HG03280 (cell line): Measurements from ENCODE around the gene RELT.

Source experiments
- ATAC-seq: cut with Tn5 transposase; IDR thresholded peaks from one replicate; pipeline ENCODE4 v1.9.1; 2021; ENCODE audit warnings: mild to moderate bottlenecking, moderate library complexity; ENCODE audit not compliant: unreplicated experiment

Gene RELT

DNA sequence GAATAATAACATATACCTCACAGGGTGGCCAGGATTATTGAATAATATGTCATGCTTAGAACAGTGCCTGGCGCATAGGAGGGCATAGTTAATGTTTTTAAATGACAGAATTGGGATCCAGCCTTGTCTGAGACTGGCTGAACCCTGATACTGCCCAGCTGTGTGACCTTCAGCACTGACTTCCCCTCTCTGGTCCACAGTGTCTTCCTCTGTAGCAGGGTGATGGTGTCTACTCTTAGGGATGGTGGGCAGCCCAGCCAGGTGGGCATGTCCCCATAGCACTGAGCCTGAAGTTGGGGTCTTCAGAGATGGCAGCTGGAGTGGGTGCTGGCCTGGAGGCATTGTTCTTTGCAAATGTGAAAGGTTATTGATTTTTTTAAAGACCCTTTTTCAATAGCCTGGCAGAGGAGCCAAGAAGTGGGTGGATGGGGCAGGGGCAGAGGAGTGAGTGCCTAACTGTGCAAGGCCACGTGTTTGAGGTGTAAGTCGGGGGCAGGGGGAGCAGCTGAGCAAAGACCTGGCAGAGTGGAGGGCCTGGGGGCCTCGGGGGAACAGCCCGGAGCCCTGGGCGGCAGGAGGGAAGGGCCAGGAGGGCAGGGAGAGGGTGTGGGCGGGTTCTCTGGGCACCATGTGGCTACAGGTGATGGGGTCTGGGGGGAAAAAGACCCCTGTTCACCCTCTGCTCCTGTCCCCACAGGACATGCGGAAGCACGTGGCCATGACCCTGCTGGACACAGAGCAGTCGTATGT is 29.8 kb upstream of the RELT start:
- no peak for ATAC-seq

DNA sequence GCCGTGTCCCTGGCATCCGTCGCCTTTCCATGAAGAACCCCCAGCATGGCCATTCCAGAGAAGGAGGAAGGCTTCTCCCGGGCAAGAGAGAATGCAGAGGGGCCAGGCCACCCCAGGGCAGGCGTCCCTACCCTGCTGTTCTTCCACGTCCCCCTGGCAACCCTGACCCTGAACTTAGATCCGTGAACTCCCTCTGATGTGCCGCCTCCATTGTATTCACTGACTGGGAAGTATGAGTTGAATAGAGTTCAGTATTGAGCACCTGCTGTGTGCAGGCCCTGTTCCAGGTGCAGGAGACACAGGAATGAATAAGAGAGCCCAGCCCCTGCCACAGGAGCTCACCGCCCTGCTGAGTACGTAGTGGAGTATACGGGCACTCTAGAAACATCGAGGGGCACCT is 29.1 kb upstream of the RELT start:
- no peak for ATAC-seq

GRCh38 chr11:73348838-73349237 is 27.4 kb upstream of the RELT start:
- ATAC-seq: no peak

- no peak for ATAC-seq
Measured at GRCh38 chr11:73349633-73350032, 26.6 kb upstream of the RELT start.

DNA sequence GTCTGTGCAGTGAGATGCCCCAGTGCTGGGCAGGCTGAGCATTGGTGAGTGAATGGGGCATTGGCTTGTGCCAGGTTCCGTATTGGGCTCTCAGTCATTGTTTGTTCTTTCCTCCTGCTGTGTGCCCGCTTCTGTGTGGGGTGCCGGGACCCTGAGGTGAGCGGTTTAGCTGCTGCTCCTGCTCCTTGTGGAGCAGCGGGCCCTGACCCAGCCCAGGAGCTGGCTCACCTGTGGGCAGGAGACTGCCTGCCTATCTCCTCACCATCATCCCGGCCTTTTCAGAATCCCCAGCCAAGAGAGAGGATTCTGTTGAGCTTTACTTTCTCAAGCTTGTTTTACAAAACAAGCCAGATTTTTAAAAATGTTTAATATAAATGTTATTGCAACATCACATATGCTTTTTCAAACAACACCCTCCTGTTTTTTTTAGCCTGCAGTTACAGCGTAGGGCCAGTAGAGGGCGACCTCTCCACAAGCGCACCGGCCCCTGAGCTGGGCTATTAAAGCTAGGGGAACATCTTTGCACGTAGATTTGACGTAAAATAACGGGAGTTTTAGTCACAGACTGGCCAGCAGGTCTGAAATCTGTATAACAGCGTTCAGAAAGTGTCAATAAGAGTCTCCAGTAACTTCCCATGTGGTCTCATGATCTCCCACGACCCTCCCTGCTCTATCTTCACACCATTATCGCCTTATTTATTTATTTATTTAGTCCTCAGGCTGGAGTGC is 25.1 kb upstream of the RELT start:
- ATAC-seq: peak; percentile 52

DNA sequence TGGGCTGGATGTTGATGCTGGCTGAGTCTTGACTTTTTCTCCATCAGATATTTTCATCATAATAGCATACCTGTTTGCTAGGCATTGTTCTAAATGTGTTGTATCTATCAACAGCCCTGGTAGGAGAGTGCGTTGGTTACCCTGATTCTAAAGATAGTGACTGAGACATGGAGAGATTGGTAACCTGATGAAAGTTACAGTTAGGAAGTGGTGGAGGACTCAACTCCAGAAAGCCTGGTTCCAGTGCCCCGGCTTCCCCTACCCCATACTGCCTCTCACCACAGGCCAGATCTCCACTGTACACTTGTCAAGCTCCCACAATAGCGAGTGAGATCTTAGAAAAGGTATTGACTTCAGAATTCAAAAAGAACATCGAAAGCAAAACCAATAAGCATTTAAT is 22.8 kb upstream of the RELT start:
- ATAC-seq: no peak

GRCh38 chr11:73355109-73355508 is 21.1 kb upstream of the RELT start:
- no peak for ATAC-seq

DNA sequence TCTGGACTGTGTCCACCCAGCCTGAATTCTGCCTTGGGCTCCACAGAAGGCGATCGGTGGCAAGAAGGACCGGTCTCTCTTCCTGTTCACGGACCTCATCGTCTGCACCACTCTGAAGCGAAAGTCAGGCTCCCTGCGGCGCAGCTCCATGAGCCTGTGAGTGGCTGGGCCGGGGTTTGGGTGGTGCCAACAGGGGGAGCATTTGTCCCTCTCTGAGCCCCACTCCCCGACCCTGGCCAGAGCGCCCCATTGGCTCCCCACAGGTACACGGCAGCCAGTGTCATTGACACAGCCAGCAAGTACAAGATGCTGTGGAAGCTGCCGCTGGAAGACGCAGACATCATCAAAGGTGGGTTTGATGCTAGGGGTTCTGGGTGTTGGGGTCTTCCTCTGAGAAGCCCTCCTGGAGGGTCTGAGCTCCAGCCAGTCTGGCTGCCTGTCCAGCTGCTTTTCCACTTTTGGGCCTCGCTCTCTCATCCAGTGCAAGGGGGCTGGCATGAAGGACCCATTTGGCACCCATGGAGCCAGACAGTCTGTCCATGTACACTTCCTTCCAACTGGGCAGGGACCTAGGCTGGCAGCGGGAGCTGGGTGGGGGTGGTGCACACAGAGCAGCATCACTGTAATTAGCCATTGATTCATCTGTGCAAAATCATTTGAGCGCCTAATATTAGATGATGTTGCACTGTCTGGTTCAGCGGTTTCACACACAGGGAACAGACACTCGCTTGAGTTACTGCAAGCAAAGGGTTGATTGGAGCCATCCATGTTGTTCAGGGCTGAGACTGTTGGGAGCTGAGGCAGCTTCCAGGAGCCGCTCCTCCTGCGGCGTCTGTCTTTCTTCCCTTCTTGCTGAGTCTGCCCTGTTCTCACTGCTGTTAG is 19.0 kb upstream of the RELT start:
- ATAC-seq: no peak

DNA sequence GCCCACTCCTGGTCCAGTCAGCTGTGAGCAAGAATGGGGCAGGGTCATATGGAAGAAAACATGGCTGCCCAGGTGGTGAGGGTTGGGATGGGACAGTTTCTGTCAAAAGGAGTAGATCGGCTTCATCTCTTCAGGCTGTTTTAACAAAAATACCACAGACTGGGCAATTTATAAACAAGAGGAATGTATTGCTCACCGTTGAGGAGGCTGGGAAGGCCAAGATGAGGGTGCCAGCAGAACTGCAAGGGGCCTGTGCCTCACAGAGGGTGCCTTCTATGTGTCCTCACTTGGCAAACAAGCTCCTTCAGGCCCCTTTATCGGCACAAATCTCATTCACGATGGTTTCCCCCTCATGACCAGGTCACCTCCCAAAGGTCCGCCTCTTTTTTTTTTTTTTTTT is 18.1 kb upstream of the RELT start:
- no peak for ATAC-seq

- ATAC-seq: no peak
Measured at GRCh38 chr11:73359341-73359740, 16.9 kb upstream of the RELT start.

DNA sequence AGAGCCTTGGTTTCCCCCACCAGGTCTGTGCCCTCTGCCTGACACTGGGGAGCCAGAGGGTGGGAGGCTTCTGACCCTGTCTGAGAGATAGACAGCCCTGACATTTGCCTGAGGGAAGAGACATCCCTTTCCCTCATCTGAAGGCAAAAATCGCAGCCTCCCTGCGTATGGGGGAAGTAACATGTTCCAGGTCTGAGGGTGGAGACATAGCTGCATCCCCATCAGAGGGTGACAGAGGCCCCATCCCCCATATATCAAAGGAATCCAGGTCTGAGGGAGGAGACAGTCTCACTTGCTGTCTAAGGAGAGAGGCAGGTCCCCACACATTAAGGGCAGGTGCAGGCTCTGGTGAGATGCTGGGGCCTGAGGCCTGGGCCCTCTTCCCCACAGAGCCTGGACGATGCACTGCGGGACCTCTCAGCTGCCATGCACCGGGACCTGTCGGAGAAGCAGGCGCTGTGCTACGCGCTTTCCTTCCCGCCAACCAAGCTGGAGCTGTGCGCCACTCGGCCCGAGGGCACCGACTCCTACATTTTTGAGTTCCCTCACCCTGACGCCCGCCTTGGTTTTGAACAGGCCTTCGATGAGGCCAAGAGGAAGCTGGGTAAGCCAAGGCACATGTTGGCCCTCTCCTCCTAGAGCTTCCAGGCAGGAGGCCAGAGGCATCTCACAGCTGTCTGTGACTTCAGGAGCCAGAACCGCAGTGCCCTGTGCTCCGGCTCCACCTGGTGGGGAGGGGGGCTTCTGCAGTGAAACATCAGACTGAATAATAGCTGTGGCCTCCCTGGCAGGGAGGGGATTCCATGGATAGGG is 16.1 kb upstream of the RELT start:
- no peak for ATAC-seq

- ATAC-seq: no peak
Measured at GRCh38 chr11:73360743-73361369, 15.3 kb upstream of the RELT start.

GRCh38 chr11:73361953-73362776 is 14.0 kb upstream of the RELT start:
- ATAC-seq: no peak

DNA sequence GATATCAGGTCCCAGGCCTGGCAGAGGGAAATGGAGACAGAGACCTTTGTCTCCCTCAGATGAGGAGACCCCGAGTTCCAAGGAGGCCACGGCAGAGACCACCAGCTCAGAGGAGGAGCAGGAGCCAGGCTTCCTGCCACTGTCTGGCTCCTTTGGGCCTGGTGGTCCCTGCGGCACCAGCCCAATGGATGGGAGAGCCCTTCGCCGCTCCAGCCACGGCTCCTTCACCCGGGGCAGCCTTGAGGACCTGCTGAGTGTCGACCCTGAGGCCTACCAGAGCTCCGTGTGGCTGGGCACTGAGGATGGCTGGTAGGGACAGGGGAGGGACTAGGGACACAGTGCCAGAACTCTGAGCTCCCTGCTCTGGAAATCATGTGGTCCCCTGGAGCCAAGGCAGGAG is 13.1 kb upstream of the RELT start:
- ATAC-seq: no peak

DNA sequence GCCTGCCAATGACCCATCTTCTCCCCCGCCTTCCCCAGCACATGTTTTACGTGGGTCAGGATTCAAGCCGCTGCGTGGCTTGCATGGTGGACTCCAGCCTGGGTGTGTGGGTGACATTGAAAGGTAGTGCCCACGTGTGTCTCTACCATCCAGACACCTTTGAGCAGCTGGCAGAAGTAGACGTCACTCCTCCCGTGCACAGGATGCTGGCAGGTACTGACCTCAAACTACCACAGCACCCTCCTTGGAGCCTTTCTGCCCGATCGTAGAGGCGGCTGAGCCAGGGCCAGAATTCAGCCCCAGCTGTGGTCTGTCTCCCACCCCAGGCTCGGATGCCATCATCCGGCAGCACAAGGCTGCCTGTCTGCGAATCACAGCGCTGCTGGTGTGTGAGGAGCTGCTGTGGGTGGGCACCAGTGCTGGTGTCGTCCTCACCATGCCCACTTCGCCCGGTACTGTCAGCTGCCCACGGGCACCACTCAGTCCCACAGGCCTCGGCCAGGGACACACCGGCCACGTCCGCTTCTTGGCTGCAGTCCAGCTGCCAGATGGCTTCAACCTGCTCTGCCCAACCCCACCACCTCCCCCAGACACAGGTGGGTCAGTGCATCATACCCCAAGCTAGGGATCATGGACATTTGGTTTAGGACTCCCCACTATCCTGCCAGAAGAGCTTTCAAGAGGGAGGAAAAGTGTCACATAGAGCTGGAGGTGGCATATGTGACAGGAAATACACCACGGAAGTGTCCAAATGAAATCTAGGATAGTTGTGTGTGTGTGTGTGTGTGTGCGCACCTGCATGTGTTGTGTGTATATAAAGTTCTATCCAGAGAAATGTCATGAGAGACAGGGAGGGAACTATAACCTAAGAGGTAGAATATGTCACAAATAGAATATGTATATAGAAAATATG is 10.6 kb upstream of the RELT start:
- ATAC-seq: no peak

DNA sequence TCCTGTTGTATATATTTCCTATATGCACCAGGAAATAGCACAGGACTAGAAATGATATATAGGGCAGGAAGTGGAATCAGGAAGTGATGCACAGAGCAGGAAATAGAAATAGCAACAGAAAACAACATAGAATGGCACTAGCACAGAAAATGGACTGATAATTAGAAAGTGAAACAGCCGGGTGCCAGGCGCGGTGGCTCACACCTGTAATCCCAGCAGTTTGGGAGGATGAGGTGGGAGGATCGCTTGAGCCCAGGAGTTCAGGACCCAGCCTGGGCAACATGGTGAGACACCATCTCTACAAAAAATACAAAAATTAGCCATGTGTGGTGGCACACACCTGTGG is 10.0 kb upstream of the RELT start:
- no peak for ATAC-seq

DNA sequence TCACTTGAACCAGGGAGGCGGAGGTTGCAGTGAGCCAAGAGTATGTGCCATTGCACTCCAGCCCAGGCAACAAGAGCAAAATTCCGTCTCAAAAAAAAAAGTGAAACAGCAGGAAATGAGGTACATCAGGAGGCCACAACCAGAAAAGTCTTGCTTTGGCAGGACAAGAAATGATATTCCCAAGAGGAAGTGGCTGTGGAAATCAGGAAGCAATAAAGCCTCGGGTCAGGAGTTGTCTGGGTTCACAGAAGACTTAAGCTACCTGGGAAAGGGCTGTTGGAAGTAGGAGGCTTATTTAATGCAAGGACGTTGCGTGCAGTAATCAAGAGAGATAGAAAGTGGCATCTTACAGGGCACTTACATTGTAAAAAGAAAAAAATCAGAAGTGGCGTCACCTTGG is 9.2 kb upstream of the RELT start:
- no peak for ATAC-seq

DNA sequence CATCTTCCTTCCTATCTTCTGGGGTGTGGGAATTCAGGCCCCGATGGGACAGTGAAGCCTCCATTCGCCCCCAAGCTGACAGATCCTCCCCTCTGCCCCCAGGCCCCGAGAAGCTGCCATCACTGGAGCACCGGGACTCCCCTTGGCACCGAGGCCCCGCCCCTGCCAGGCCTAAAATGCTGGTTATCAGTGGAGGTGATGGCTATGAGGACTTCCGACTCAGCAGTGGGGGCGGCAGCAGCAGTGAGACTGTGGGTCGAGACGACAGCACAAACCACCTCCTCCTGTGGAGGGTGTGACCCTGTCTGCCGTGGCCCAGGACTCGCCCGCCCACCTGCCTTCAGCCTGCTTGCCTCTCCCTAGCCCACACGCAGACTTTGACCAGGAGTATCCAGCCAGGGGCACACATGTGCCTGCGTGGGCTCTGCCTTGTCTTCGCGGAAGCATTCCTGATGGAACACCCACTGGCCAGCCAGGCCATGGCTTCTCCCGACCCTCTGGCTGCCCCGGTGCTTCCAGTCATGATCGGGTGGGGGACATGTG is 8.6 kb upstream of the RELT start:
- no peak for ATAC-seq
